ENCODE results near the gene DAGLA. TPM values are rescaled to one million over a fixed set of nuclear protein-coding genes. Genes with fewer than 3 reads are reported as not detected.
A peak's percentile ranks its signal among the peaks of the same experiment; 100 is the strongest.
"Not testable (repeated sequence)": the region's sequence is repeated elsewhere in the genome, so short reads cannot be mapped to it uniquely, and the experiment has no call there.

DAGLA gene
- total RNA-seq, 2 experiments from 2014 or later: 0.44 to 0.45 TPM

- H3K27me3 Mint-ChIP-seq: peaks cover 42% of the 10 kb centered on the region
- CTCF ChIA-PET; H3K27ac Mint-ChIP-seq; H3K36me3 Mint-ChIP-seq (ENCODE audit: low read depth); H3K4me1 Mint-ChIP-seq; DNase-seq; H3K4me3 Mint-ChIP-seq; H3K9me3 Mint-ChIP-seq; POLR2A ChIA-PET: not testable (repeated sequence)
Measured at GRCh38 chr11:61673946-61674467, 6.2 kb upstream of the DAGLA start.

GRCh38 chr11:61675826-61676225 is 4.4 kb upstream of the DAGLA start:
- CTCF ChIA-PET: interaction anchor here (0.8 to 2.0 kb wide), 3 partner anchors 15 to 58 kb away, joined by 3 to 9 read pairs (median 3); no protein-coding TSS in a partner anchor
- H3K4me3 Mint-ChIP-seq: no peak overlapping the region
- peaks cover 2% of the 10 kb centered on the region for H3K4me1 Mint-ChIP-seq
- no peak for DNase-seq
- peaks cover 44% of the 10 kb centered on the region for H3K27me3 Mint-ChIP-seq
- H3K27ac Mint-ChIP-seq: no peak overlapping the region
- POLR2A ChIA-PET: interaction anchor here (0.6 kb wide), 1 partner anchor 310 kb away, joined by 3 read pairs; no protein-coding TSS in a partner anchor
- no peaks in the 10 kb centered on the region for H3K9me3 Mint-ChIP-seq
- no peaks in the 10 kb centered on the region for H3K36me3 Mint-ChIP-seq (ENCODE audit: low read depth)

GRCh38 chr11:61679296-61679695 is 895 bp upstream of the DAGLA start:
- H3K27me3 Mint-ChIP-seq: peaks cover 38% of the 10 kb centered on the region
- POLR2A ChIA-PET: no interaction called here

GRCh38 chr11:61680622-61681221 is 531 bp downstream of the DAGLA start:
- H3K4me1 Mint-ChIP-seq: peaks cover 5% of the 10 kb centered on the region
- no peak for DNase-seq
- peaks cover 38% of the 10 kb centered on the region for H3K27me3 Mint-ChIP-seq
- ChIA-PET POLR2A (no interaction called here), CTCF (interaction anchor here (0.7 to 2.1 kb wide), 4 partner anchors 18 to 55 kb away, joined by 3 to 14 read pairs (median 3); no protein-coding TSS in a partner anchor)
- no peaks in the 10 kb centered on the region for H3K36me3 Mint-ChIP-seq (ENCODE audit: low read depth)
- H3K4me3 Mint-ChIP-seq: peak overlapping the region; percentile 55
- H3K9me3 Mint-ChIP-seq: no peaks in the 10 kb centered on the region
- H3K27ac Mint-ChIP-seq: no peak overlapping the region

More at GRCh38 chr11:61679296-61679695, 895 bp upstream of the DAGLA start:
- Mint-ChIP-seq H3K4me3 (no peak overlapping the region), H3K36me3 (ENCODE audit: low read depth) (no peaks in the 10 kb centered on the region), H3K27ac (no peak overlapping the region), H3K4me1 (peaks cover 5% of the 10 kb centered on the region), H3K9me3 (no peaks in the 10 kb centered on the region)
- DNase-seq: no peak
- CTCF ChIA-PET: interaction anchor here (0.7 kb wide), 2 partner anchors 14 to 54 kb away, joined by 4 to 6 read pairs; no protein-coding TSS in a partner anchor

GRCh38 chr11:61682093-61682732 is 2.0 kb downstream of the DAGLA start:
- Mint-ChIP-seq H3K27ac (no peak overlapping the region), H3K27me3 (peaks cover 35% of the 10 kb centered on the region), H3K36me3 (ENCODE audit: low read depth) (no peaks in the 10 kb centered on the region), H3K4me3 (no peak overlapping the region), H3K9me3 (no peaks in the 10 kb centered on the region), H3K4me1 (peaks cover 5% of the 10 kb centered on the region)
- no peak for DNase-seq
- ChIA-PET CTCF (interaction anchor here (1.1 to 2.1 kb wide), 2 partner anchors 13 to 51 kb away, joined by 3 to 14 read pairs; no protein-coding TSS in a partner anchor), POLR2A (no interaction called here)

- Mint-ChIP-seq H3K27me3 (peaks cover 36% of the 10 kb centered on the region), H3K36me3 (ENCODE audit: low read depth) (no peaks in the 10 kb centered on the region)
- CTCF ChIA-PET: interaction anchor here (0.7 to 2.0 kb wide), 6 partner anchors 12 to 61 kb away, joined by 3 to 9 read pairs (median 3); no protein-coding TSS in a partner anchor
Measured at GRCh38 chr11:61682906-61683675, 2.9 kb downstream of the DAGLA start.

GRCh38 chr11:61683961-61684869 is 4.0 kb downstream of the DAGLA start:
- no peaks in the 10 kb centered on the region for H3K36me3 Mint-ChIP-seq (ENCODE audit: low read depth)

More at GRCh38 chr11:61682906-61683675, 2.9 kb downstream of the DAGLA start:
- Mint-ChIP-seq H3K27ac (no peak overlapping the region), H3K4me3 (no peak overlapping the region), H3K4me1 (peaks cover 5% of the 10 kb centered on the region), H3K9me3 (no peaks in the 10 kb centered on the region)
- DNase-seq: no peak
- POLR2A ChIA-PET: no interaction called here

GRCh38 chr11:61684870-61685616 is 4.9 kb downstream of the DAGLA start:
- H3K4me1 Mint-ChIP-seq: peaks cover 5% of the 10 kb centered on the region
- CTCF ChIA-PET: no interaction called here
- no peaks in the 10 kb centered on the region for H3K9me3 Mint-ChIP-seq
- POLR2A ChIA-PET: no interaction called here
- H3K36me3 Mint-ChIP-seq (ENCODE audit: low read depth): no peaks in the 10 kb centered on the region
- H3K27ac Mint-ChIP-seq: no peak overlapping the region
- no peak for DNase-seq
- H3K27me3 Mint-ChIP-seq: peaks cover 26% of the 10 kb centered on the region
- no peak overlapping the region for H3K4me3 Mint-ChIP-seq

More at GRCh38 chr11:61683961-61684869, 4.0 kb downstream of the DAGLA start:
- peaks cover 5% of the 10 kb centered on the region for H3K4me1 Mint-ChIP-seq
- peaks cover 28% of the 10 kb centered on the region for H3K27me3 Mint-ChIP-seq
- no peaks in the 10 kb centered on the region for H3K9me3 Mint-ChIP-seq
- ChIA-PET CTCF (interaction anchor here (0.6 to 2.0 kb wide), 6 partner anchors 13 to 60 kb away, joined by 3 to 9 read pairs (median 4); no protein-coding TSS in a partner anchor), POLR2A (no interaction called here)
- peak; percentile 67 for DNase-seq
- H3K27ac Mint-ChIP-seq: no peak overlapping the region
- H3K4me3 Mint-ChIP-seq: no peak overlapping the region

- CTCF ChIA-PET: no interaction called here
- DNase-seq: no peak
- POLR2A ChIA-PET: no interaction called here
- Mint-ChIP-seq H3K4me3 (no peak overlapping the region), H3K27ac (no peak overlapping the region), H3K9me3 (no peaks in the 10 kb centered on the region), H3K4me1 (peaks cover 5% of the 10 kb centered on the region), H3K36me3 (ENCODE audit: low read depth) (no peaks in the 10 kb centered on the region), H3K27me3 (peaks cover 26% of the 10 kb centered on the region)
Measured at GRCh38 chr11:61685617-61685967, 5.4 kb downstream of the DAGLA start.

- Mint-ChIP-seq H3K4me1 (peaks cover 2% of the 10 kb centered on the region), H3K9me3 (no peaks in the 10 kb centered on the region), H3K27ac (no peak overlapping the region), H3K36me3 (ENCODE audit: low read depth) (no peaks in the 10 kb centered on the region), H3K27me3 (peaks cover 22% of the 10 kb centered on the region), H3K4me3 (no peak overlapping the region)
- POLR2A ChIA-PET: no interaction called here
- no peak for DNase-seq
- CTCF ChIA-PET: no interaction called here
Measured at GRCh38 chr11:61686066-61686465, 5.9 kb downstream of the DAGLA start.

- CTCF ChIA-PET: no interaction called here
- POLR2A ChIA-PET: no interaction called here
- no peak overlapping the region for H3K4me3 Mint-ChIP-seq
- H3K27me3 Mint-ChIP-seq: peaks cover 20% of the 10 kb centered on the region
- no peak for DNase-seq
- peaks cover 2% of the 10 kb centered on the region for H3K4me1 Mint-ChIP-seq
- H3K27ac Mint-ChIP-seq: no peak overlapping the region
- H3K9me3 Mint-ChIP-seq: no peaks in the 10 kb centered on the region
- H3K36me3 Mint-ChIP-seq (ENCODE audit: low read depth): no peaks in the 10 kb centered on the region
Measured at GRCh38 chr11:61686469-61686868, 6.3 kb downstream of the DAGLA start.

Data from activated CD4-positive, alpha-beta T cell treated with anti-CD3 and anti-CD28 coated beads, Interleukin-2, amount 10 ng/mL, durations not matched to agents 7 days and 5 days (primary cell).